ENCODE results near the gene VPS37D.
A peak's percentile ranks its signal among the peaks of the same experiment; 100 is the strongest.
"Not testable (repeated sequence)": the region's sequence is repeated elsewhere in the genome, so short reads cannot be mapped to it uniquely, and the experiment has no call there.

Gene VPS37D

DNA sequence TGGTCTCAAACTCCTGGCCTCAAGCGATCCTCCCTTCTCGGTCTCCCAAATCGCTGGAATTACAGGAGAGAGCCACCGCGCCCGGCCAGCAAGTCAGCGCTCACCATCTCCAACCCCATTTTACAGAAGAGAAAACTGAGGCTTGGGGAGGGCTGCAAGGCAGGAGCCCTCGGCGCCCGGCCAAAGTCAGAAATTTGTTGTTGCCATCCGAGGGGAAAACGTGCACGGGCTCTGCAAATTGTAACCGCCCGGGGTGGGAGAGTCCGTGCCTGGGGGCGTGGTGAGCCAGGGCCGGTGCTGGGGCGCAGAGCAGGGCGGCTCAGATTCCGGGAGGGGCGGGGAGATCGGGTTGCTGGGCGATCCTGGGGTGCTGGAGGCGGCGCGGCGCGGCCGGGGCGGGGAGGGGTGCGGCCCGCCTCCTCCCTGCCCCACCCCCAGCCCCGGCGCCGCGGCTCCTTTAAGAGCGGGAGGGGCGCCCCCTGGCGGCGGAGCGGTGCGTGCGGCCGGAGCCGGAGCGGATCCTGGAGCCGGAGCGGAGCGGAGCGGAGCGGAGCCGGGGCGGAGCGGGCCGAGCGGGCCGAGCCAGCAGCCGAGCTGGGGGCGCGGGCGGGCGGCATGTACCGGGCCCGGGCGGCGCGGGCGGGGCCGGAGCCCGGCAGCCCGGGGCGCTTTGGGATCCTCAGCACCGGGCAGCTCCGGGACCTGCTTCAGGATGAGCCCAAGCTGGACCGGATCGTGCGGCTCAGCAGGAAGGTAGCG lies at the start of gene VPS37D:
Gene VPS37D (plus strand): TSS at position 488 of the 759 bp plus-strand sequence. CDS start 128 bp downstream, at position 616.
- peak; percentile 91 to 94 for DNase-seq

DNA sequence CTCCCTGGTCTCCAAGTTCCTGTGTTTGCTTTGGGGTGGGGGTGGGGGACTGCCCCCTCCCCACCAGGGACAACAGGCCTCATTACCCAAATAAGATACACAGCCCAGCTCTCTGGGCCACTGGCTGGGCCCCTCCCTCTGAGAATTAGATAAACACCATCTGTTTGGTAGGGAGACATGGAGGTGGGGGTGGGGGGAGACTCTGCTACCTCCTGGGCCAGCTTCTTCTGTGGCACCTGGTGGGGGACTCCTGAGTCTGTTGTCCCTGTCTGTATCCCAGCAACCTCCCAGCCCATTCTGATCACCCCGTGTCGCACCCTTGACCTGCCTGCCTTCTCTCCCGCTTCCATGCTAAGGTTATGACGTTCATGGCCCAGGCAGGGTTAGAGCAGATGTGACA lies 49.1 kb upstream of the VPS37D start:
- DNase-seq = no peak

DNA sequence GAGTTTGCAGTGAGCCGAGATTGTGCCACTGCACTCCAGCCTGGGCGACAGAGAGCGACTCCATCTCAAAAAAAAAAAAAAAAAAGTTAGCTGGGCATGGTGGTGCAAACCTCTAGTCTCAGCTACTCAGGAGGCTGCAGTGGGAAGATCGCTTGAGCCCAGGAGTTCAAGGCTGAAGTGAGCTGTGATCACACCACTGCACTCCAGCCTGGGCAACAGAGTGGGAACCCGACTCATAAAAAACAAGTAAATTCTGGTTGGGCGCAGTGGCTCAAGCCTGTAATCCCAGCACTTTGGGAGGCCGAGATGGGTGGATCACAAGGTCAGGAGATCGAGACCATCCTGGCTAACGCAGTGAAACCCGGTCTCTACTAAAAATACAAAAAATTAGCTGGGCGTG lies 48.2 kb upstream of the VPS37D start:
- not testable (repeated sequence) for DNase-seq

- DNase-seq = no peak
These were observed 46.2 kb upstream of the VPS37D start for GRCh38 chr7:73621168-73622063.

DNA sequence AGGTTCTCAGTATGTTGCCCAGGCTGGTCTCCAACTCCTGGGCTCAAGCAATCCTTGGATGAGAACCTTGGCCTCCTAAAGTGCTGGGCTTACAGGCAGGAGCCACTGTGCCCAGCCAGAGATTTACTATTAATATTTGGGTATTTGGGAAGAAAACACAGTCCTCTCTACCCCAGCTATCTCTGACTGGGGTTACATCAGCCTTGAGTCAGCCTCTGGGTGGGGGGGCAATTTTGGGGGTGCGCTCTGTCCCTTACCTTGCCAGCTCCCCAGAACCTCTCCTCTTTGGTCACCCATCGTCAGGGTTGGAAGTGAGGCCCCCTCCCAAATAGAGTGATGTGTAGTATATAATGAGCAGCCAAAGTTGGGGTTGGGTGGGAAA lies 45.1 kb upstream of the VPS37D start:
- DNase-seq = no peak

- DNase-seq = no peak
These were observed 44.5 kb upstream of the VPS37D start for GRCh38 chr7:73622909-73623797.

DNA sequence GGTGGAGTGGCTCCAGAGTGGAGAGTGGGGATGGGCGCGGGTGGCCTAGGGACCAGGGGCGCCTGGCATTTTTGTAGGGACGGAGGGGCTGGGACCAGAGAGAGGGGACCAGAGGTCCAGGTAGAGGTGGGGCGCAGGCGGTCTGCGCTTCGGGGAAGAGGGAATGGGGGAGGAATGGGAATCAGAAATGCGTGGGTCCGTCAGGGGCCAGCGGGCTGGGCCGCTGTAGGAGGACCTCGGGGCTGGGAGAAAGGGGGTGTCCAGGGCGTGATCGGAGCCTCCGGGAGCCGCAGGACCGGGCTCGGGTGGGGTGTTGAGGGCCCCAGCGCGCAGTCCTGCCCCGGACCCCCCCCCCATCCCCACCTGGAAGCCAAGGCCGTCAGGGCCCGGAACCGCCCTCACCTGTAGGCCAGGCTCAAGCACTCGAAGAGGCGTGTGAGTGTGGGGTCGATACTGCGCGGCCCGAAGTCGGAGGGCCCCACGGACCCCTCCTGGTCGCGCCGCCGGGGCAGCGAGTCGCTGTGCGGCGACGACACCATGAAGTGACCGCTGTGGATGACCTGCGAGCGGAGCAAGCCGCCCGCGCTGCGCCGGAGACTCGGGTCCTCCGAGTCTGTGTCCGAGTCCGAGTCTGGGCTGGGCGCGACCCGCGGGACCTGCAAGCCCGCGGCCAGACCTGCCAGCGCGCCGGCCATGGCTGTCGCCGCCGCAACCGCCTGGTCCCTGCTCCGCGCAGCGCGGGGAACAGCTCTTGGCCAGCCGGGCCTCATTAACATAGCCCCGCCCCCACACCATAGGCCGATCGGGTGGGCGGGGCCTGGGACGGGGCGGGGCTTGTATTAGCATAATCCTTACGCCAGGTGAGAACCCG lies 43.6 kb upstream of the VPS37D start, which contains the start of gene MLXIPL:
Gene MLXIPL (minus strand): TSS at position 725 of the 871 bp plus-strand sequence. CDS start 30 bp downstream, at position 695.
- peak; percentile 44 to 59 for DNase-seq

- DNase-seq = no peak
These were observed 43.0 kb upstream of the VPS37D start for GRCh38 chr7:73624669-73625001.

DNA sequence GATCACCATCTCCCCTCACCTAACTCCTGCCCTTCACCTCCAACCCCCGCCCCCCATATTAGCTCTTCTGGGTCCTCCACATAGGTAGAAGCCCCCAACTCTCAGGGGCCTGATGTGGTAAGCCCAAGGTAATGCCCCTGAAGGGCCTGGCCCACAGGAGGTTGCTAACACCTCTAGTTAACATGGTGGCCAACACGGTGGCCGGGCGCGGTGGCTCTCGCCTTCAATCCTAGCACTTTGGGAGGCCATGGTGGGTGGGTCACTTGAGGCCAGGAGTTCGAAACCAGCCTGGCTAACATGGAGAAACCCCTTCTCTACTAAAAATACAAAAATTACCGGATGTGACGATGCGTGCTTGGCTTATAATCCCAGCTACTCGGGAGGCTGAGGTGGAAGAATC lies 42.4 kb upstream of the VPS37D start:
- DNase-seq = no peak

DNA sequence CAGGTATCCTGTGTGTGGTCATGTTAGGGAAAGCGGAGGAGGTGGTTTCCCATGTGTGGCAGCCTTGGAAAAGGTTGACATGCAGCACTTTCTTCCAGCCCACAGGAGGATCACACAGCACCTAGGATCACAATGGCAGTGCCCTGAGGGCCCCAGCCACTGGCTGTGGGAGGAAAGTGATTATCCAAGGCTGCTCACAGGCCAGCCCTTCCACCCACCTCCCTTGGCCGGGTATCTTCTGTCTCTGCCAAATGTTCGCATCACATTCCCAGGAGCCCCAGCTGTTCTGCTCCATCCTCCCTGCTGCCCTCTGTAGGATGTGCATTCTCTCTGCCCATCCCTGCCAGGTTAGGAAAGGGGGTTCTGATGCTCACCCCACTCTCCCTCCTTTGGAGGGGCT lies 40.8 kb upstream of the VPS37D start:
- DNase-seq = no peak

GRCh38 chr7:73628504-73628903 lies 39.1 kb upstream of the VPS37D start:
- no peak for DNase-seq

DNA sequence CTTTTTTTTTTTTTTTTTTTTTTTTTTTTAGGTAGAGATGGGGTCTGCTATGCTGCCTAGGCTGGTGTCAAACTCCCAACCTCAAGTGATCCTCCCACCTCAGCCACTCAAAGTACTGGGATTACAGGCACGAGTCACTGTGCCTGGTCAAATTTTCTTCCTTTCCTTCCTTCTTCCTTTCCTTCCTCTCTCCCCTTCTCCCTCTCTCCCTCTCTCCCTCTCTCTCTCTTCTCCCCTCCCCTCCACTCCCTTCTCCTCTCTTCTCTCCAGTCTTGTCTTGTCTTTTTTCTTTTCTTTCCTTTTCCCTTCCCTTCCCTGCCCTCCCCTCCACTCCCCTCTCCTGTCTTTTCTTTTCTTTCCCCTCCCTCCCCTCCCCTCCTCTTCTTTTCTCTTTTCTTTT lies 36.1 kb upstream of the VPS37D start:
- DNase-seq = no peak

- DNase-seq = no peak
These were observed 34.3 kb upstream of the VPS37D start for GRCh38 chr7:73633323-73633722.

GRCh38 chr7:73633844-73634243 lies 33.8 kb upstream of the VPS37D start:
- DNase-seq = no peak

GRCh38 chr7:73635428-73636200 lies 32.0 kb upstream of the VPS37D start:
- DNase-seq = no peak

GRCh38 chr7:73638911-73639310 lies 28.7 kb upstream of the VPS37D start:
- no peak for DNase-seq

DNA sequence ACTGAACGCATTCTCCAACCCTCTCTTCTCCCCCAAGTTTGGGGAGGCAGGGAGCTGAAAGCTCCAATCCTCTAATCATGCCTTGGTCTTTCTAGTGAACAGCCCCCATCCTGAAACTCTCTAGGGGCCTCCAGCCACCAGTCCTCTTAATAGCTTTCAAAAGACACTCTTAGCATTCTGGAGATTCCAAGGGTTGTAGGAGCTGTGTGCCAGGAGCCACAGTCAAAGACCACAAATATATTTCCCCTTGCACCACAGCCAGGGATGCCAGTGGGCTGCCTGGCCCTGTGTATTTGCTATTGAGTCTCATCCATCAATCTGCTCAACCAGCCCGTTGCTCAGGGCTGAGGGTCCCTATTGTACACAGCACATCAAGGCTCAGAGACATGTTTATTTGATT lies 24.8 kb upstream of the VPS37D start:
- DNase-seq = no peak

DNA sequence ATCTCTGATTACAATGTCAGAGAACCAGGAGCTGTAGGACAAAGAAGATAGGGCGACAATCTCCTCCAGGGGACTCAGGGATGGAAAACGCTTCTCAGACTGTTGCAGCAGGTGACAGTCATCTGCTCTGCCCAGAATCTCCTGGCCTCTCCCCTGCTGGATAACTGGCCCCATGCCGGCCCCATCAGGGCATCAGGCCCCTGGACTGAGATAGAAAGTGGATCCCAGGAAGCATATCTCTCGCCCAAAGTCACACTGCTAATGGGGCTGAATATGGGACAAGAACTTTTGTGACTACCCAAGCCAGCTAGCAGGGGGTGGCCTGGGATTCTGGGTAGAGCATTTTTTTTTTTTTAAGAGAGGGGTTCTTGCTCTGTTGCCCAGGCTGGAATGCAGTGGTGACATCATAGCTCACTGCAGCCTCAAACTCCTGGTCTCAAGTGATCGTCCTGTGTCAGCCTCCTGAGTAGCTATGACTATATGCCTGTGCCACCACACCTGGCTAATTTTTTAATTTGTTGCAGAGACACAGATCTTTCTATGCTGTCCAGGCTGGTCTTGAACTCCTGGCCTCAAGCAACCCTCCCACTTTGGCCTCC lies 22.8 kb upstream of the VPS37D start:
- DNase-seq = no peak

DNA sequence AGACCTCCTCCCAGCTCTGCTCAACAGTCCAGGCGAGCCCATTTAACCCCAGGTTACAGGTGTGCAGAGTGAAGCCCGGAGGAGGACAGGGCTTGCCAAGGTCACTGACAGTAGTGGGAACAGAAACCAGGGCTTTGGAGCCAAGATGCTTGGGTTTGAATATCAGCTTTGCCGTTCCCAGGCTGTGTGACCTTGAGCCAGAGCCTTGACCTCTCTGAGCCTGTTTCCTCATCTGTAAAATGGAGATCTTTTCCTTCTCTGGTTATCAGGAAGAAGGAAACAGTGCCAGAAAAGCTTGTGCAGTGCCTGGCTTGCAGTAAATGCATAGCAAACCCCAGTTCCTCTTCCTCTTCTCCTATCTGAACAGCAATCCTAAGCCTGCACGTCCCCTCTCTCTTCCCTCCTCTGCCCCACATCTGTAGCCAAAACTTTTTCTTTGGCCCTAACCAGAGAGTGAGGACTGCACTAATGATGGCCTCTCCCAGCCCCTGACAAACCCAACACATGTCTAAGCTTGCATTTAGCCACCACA lies 21.9 kb upstream of the VPS37D start:
- no peak for DNase-seq

Measured in CD4-positive, alpha-beta T cell treated with Interleukin-1 beta for 1 hour (primary cell).